ES-I3 (cell line): Measurements from ENCODE around the gene SLC25A39.

Experiments
- H3K36me3 ChIP-seq: 2 replicates; pipeline ENCODE4 v1.6.1; 2013; ENCODE audit warnings: mild to moderate bottlenecking, low read length, control low read depth, moderate library complexity; ENCODE audit not compliant: insufficient read depth
- H3K4me1 ChIP-seq: 2 replicates; pipeline ENCODE4 v1.6.1; 2013; ENCODE audit warnings: mild to moderate bottlenecking, control low read depth, low read length; ENCODE audit not compliant: insufficient read depth
- H3K9ac ChIP-seq: 2 replicates; pipeline ENCODE4 v1.6.1; 2013; ENCODE audit warnings: low read depth, mild to moderate bottlenecking, low read length, moderate library complexity
- H3K9me3 ChIP-seq: 2 replicates; pipeline ENCODE4 v1.6.1; 2013; ENCODE audit warnings: mild to moderate bottlenecking, low read length, moderate library complexity; ENCODE audit not compliant: control insufficient read depth, insufficient read depth

Gene SLC25A39

DNA sequence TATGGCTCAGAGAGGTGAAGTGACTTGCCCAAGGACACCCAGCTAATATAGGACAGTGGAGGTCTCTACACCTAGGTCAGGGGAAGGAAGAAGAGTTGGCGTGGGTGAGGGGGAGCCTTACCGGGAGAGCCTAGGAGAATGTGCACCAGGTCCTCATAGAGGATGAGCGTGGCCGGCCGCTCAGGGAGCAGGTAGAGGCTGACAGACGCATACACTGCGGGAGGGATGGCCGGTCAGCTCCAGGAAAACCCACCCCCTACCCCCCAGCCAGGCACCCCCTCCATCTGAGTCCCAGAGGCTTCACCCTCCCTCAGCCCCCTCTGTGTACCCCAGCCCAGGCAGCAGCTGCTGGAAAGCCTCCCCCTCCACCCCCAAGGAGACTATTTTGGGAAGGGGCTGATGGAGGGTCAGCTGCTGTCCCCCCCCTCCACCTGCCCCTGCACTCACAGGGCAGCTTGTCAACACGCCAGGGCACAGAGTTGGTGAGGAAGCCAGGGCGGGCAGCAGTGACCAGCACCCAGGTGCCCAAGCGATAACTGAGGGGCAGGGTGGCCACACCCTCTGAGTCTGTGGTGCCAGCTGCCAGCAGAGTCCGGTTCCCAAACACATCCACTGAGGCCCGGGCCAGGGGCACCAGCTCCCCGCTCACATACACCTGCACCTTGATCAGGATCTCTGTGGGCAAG is 35.0 kb upstream of the SLC25A39 start:
- Histone ChIP-seq H3K9ac (no peak overlapping the region), H3K9me3 (no peaks in the 10 kb centered on the region), H3K4me1 (peaks cover 20% of the 10 kb centered on the region), H3K36me3 (no peaks in the 10 kb centered on the region)

GRCh38 chr17:44359006-44359405 is 34.4 kb upstream of the SLC25A39 start:
- H3K36me3 ChIP-seq = no peaks in the 10 kb centered on the region
- peaks cover 20% of the 10 kb centered on the region for H3K4me1 ChIP-seq
- no peaks in the 10 kb centered on the region for H3K9me3 ChIP-seq
- H3K9ac ChIP-seq = no peak overlapping the region

GRCh38 chr17:44358066-44358465 is 33.4 kb upstream of the SLC25A39 start:
- Histone ChIP-seq H3K4me1 (peaks cover 20% of the 10 kb centered on the region), H3K9ac (no peak overlapping the region)

GRCh38 chr17:44356241-44356640 is 31.6 kb upstream of the SLC25A39 start:
- H3K36me3 ChIP-seq = no peaks in the 10 kb centered on the region
- no peaks in the 10 kb centered on the region for H3K9me3 ChIP-seq
- peaks cover 10% of the 10 kb centered on the region for H3K4me1 ChIP-seq
- H3K9ac ChIP-seq = no peak overlapping the region

More at GRCh38 chr17:44358066-44358465, 33.4 kb upstream of the SLC25A39 start:
- Histone ChIP-seq H3K36me3 (no peaks in the 10 kb centered on the region), H3K9me3 (no peaks in the 10 kb centered on the region)

DNA sequence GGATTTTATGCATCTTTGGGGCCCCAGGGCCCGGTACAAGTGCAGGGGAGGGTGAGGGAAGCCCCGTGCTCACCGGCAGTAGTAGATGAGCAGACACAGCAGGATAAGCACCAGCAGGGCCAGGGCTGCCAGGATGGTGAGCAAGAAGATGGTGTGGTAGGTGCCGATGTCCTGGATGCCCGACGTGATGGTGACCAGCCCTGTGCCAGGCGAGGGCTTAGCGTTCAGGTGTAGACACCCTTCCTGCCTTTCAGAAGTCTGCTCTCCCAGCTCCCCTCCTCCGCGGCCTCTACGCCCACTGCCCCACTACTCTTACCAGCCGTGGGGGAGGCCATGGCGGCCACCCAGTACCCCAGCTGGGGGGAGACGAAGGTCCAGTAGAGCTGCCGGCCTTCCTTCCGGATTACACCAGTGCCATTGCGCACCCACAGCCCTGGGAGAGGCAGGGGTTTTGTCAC is 31.0 kb upstream of the SLC25A39 start:
- no peaks in the 10 kb centered on the region for H3K36me3 ChIP-seq
- no peaks in the 10 kb centered on the region for H3K9me3 ChIP-seq
- no peak overlapping the region for H3K9ac ChIP-seq
- peaks cover 4% of the 10 kb centered on the region; the same call in 1 of the 2 replicates for H3K4me1 ChIP-seq

DNA sequence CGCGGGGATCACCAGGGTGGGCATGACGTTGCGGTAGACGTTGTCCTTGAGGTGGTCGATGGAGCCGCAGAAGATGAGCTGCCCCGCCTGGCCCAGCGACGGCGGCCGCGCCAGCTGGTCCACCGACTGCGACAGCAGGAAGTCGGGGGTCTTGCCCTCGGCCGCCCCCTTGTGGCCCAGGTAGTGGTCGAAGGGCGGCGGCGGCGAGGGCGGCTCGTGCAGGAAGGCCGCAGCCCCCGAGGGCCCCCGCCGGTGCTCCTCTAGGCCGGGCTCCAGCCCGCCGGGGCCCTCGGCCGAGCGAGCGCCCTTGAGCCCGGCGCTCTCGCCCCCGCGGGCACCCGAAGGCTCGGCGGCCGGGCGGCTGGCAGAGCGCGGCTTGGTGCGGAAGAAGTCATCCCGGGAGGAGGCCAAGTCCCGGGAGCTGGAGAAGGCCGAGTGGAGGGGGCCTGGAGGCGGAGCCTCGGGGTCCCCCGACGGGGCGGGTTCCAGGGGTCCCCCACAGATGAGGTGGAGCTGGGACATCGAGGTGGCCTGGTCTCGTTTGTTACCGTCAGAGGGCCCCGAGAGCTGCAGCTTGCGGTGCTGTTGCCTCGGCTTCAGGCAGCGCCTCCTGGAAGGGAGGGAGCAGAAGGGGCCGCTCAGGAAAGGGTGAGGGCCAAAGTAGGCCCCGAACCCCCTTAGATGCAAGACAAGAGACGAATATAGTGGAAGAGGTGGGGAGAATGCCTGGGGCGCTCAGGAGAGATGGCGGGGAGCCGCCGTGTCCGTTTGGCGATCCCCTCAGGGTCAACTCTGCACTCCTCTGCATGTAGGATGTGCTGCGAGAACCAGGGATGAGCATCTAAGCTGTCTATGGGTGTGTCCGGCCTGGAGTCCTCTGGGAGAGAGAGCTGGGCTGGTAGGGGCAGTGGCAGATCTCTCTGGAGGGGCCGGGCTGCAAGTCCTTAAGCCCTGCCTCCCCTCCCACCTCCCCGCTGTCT is 30.2 kb upstream of the SLC25A39 start:
- H3K9me3 ChIP-seq = no peaks in the 10 kb centered on the region
- H3K36me3 ChIP-seq = no peaks in the 10 kb centered on the region
- no peaks in the 10 kb centered on the region for H3K4me1 ChIP-seq
- peak overlapping the region; percentile 68; the same call in 1 of the 2 replicates for H3K9ac ChIP-seq

GRCh38 chr17:44353672-44354331 is 29.2 kb upstream of the SLC25A39 start:
- H3K4me1 ChIP-seq = no peaks in the 10 kb centered on the region
- H3K9me3 ChIP-seq = no peaks in the 10 kb centered on the region
- H3K9ac ChIP-seq = peak overlapping the region; percentile 68; the same call in 1 of the 2 replicates
- no peaks in the 10 kb centered on the region for H3K36me3 ChIP-seq

- Histone ChIP-seq H3K9ac (peak overlapping the region; percentile 68; the same call in 1 of the 2 replicates), H3K9me3 (no peaks in the 10 kb centered on the region), H3K36me3 (no peaks in the 10 kb centered on the region), H3K4me1 (no peaks in the 10 kb centered on the region)
These were observed 28.4 kb upstream of the SLC25A39 start for GRCh38 chr17:44352828-44353671.

DNA sequence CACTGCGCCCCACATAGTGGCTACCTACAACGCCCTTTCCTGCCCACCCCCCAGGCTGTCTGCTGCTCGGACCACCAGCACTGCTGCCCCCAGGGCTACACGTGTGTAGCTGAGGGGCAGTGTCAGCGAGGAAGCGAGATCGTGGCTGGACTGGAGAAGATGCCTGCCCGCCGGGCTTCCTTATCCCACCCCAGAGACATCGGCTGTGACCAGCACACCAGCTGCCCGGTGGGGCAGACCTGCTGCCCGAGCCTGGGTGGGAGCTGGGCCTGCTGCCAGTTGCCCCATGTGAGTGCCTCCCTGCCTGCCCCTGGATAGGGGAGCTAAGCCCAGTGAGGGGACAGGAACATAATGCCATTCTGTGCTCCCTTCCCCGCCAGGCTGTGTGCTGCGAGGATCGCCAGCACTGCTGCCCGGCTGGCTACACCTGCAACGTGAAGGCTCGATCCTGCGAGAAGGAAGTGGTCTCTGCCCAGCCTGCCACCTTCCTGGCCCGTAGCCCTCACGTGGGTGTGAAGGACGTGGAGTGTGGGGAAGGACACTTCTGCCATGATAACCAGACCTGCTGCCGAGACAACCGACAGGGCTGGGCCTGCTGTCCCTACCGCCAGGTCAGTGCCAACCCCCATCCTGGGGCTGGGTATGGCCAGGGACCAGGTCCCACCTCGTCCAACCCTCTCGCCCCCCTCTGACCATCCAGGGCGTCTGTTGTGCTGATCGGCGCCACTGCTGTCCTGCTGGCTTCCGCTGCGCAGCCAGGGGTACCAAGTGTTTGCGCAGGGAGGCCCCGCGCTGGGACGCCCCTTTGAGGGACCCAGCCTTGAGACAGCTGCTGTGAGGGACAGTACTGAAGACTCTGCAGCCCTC is 27.6 kb upstream of the SLC25A39 start:
- no peaks in the 10 kb centered on the region for H3K4me1 ChIP-seq
- no peaks in the 10 kb centered on the region for H3K36me3 ChIP-seq

GRCh38 chr17:44351464-44351863 is 26.8 kb upstream of the SLC25A39 start:
- Histone ChIP-seq H3K36me3 (no peaks in the 10 kb centered on the region), H3K9ac (no peak overlapping the region), H3K9me3 (no peaks in the 10 kb centered on the region), H3K4me1 (no peaks in the 10 kb centered on the region)

More for the DNA sequence above, 27.6 kb upstream of the SLC25A39 start:
- no peak overlapping the region for H3K9ac ChIP-seq
- H3K9me3 ChIP-seq = no peaks in the 10 kb centered on the region

GRCh38 chr17:44350733-44351226 is 26.2 kb upstream of the SLC25A39 start:
- Histone ChIP-seq H3K36me3 (no peaks in the 10 kb centered on the region), H3K9ac (no peak overlapping the region), H3K9me3 (no peaks in the 10 kb centered on the region), H3K4me1 (no peaks in the 10 kb centered on the region)

GRCh38 chr17:44349553-44350070 is 25.0 kb upstream of the SLC25A39 start:
- H3K4me1 ChIP-seq = no peaks in the 10 kb centered on the region
- no peak overlapping the region for H3K9ac ChIP-seq
- no peaks in the 10 kb centered on the region for H3K9me3 ChIP-seq
- H3K36me3 ChIP-seq = no peaks in the 10 kb centered on the region
